Astrocyte (in vitro differentiated cells and primary cell): ENCODE results near the gene HMG20A. TPM values are rescaled to one million over a fixed set of nuclear protein-coding genes. Genes with fewer than 3 reads are reported as not detected.

Experiments
- DNase-seq: peaks from one replicate; pipeline ENCODE4 v3.0.0-alpha.2; 2010; ENCODE audit warnings: low read depth
- FAIRE-seq: peaks from 2 replicates; lab custom pipeline; 2011; peaks lifted over from hg19 to GRCh38; lab: Jason Lieb, UNC
- H2AFZ ChIP-seq: 2 replicates; pipeline ENCODE4 v1.6.0; 2012; ENCODE audit warnings: low read depth, low read length, inconsistent platforms
- H3K27ac ChIP-seq: 2 replicates; pipeline ENCODE4 v1.5.1; 2011; ENCODE audit warnings: low read depth, low read length, inconsistent platforms
- H3K27me3 ChIP-seq: 2 replicates; pipeline ENCODE4 v1.6.0; 2011; ENCODE audit warnings: low read length, inconsistent platforms; ENCODE audit not compliant: insufficient read depth
- H3K36me3 ChIP-seq: 2 replicates; pipeline ENCODE4 v1.5.1; 2011; ENCODE audit warnings: low read length, inconsistent platforms; ENCODE audit not compliant: insufficient read depth
- H3K4me1 ChIP-seq: 2 replicates; pipeline ENCODE4 v1.5.1; 2011; ENCODE audit warnings: low read length, inconsistent platforms; ENCODE audit not compliant: insufficient read depth
- H3K4me2 ChIP-seq: 2 replicates; pipeline ENCODE4 v1.6.0; 2012; ENCODE audit warnings: low read length, inconsistent platforms
- H3K4me3 ChIP-seq: 2 replicates; pipeline ENCODE4 v1.5.1; 2011; ENCODE audit warnings: low read depth, mild to moderate bottlenecking, low read length, inconsistent platforms; ENCODE audit not compliant: insufficient read depth
- H3K79me2 ChIP-seq: 2 replicates; pipeline ENCODE4 v1.6.0; 2012; ENCODE audit warnings: mild to moderate bottlenecking, low read length, inconsistent platforms; ENCODE audit not compliant: insufficient read depth
- H3K9ac ChIP-seq: 2 replicates; pipeline ENCODE4 v1.6.0; 2012; ENCODE audit warnings: mild to moderate bottlenecking, low read length, inconsistent platforms
- H3K9me3 ChIP-seq: 2 replicates; pipeline ENCODE4 v1.5.1; 2012; ENCODE audit warnings: low read depth, mild to moderate bottlenecking, low read length, inconsistent platforms; ENCODE audit not compliant: insufficient read depth
- H4K20me1 ChIP-seq: 2 replicates; pipeline ENCODE4 v1.6.0; 2012; ENCODE audit warnings: low read length, inconsistent platforms; ENCODE audit not compliant: insufficient read depth
- H3K27ac Mint-ChIP-seq: one replicate; pipeline ENCODE4 v1.8.0; 2021; ENCODE audit warnings: mild to moderate bottlenecking, mixed read lengths; ENCODE audit not compliant: unreplicated experiment
- H3K27me3 Mint-ChIP-seq: one replicate; pipeline ENCODE4 v1.8.0; 2021; ENCODE audit warnings: low read depth, mixed read lengths; ENCODE audit not compliant: unreplicated experiment
- H3K36me3 Mint-ChIP-seq: one replicate; pipeline ENCODE4 v1.8.0; 2021; ENCODE audit warnings: low read depth, mixed read lengths; ENCODE audit not compliant: unreplicated experiment
- H3K4me1 Mint-ChIP-seq: one replicate; pipeline ENCODE4 v1.8.0; 2021; ENCODE audit warnings: low read depth, mixed read lengths; ENCODE audit not compliant: unreplicated experiment
- H3K4me3 Mint-ChIP-seq: one replicate; pipeline ENCODE4 v1.8.0; 2021; ENCODE audit warnings: mild to moderate bottlenecking, moderate library complexity, mixed read lengths; ENCODE audit not compliant: unreplicated experiment
- H3K9me3 Mint-ChIP-seq: one replicate; pipeline ENCODE4 v1.8.0; 2021; ENCODE audit warnings: mild to moderate bottlenecking, mixed read lengths; ENCODE audit not compliant: unreplicated experiment
- EZH2 ChIP-seq: IDR thresholded peaks from 2 replicates; pipeline ENCODE4 v1.6.1; 2012; ENCODE audit warnings: mild to moderate bottlenecking, low read length, inconsistent platforms; ENCODE audit not compliant: insufficient read depth
- total RNA-seq: library from RNA; stranded (reverse); gene quantifications from 2 replicates; pipeline ENCODE4 v1.2.1, GENCODE V29; 2021
- TF ChIP-seq, protein P1 (sequence below): IDR thresholded peaks from 2 replicates; pipeline ENCODE4 v1.5.1; 2011; ENCODE audit warnings: low read depth, mild to moderate bottlenecking, inconsistent platforms, low read length, moderate library complexity; ENCODE audit not compliant: insufficient read depth

Gene HMG20A
- total RNA-seq, 1 donor from 2014 or later, result 47.4 TPM

DNA sequence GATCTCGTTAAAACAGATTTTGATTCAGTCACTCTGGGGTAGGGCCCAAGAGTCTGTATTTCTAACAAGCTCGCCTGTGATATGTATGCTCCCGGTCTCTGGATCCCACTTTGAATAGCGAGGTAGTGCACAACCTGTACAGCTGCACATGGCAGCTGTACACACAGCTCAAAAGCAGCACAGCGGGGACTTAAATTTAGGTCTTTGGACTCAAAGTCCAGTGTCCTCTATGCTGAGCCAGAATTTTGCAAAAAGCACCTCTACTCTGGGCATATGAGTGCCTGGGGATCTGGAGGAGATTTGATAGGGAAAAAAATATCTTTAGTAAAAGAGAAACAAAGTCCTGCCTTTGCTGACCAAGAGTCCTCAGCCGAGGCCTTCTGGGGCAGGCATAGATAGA is 83.1 kb downstream of the HMG20A start:
- no peaks in the 10 kb centered on the region for H3K27me3 ChIP-seq
- no peak overlapping the region for H3K4me2 ChIP-seq
- no peak overlapping the region for H3K4me3 ChIP-seq
- Mint-ChIP-seq H3K27ac (no peak overlapping the region), H3K27me3 (peaks cover 4% of the 10 kb centered on the region), H3K4me3 (peak overlapping the region; percentile 21), H3K4me1 (peaks cover 34% of the 10 kb centered on the region), H3K36me3 (peaks cover 4% of the 10 kb centered on the region), H3K9me3 (no peaks in the 10 kb centered on the region)
- H3K27ac ChIP-seq, result no peak overlapping the region
- DNase-seq, result no peak
- no peak overlapping the region for H2AFZ ChIP-seq
- no peaks in the 10 kb centered on the region for H3K36me3 ChIP-seq
- H3K4me1 ChIP-seq, result peaks cover 32% of the 10 kb centered on the region
- no peak for FAIRE-seq
- no peaks in the 10 kb centered on the region for H3K9me3 ChIP-seq
- TF ChIP-seq, protein P1, sequence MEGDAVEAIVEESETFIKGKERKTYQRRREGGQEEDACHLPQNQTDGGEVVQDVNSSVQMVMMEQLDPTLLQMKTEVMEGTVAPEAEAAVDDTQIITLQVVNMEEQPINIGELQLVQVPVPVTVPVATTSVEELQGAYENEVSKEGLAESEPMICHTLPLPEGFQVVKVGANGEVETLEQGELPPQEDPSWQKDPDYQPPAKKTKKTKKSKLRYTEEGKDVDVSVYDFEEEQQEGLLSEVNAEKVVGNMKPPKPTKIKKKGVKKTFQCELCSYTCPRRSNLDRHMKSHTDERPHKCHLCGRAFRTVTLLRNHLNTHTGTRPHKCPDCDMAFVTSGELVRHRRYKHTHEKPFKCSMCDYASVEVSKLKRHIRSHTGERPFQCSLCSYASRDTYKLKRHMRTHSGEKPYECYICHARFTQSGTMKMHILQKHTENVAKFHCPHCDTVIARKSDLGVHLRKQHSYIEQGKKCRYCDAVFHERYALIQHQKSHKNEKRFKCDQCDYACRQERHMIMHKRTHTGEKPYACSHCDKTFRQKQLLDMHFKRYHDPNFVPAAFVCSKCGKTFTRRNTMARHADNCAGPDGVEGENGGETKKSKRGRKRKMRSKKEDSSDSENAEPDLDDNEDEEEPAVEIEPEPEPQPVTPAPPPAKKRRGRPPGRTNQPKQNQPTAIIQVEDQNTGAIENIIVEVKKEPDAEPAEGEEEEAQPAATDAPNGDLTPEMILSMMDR, result no peak
- TF ChIP-seq EZH2, result no peak
- H4K20me1 ChIP-seq, result no peaks in the 10 kb centered on the region
- no peak overlapping the region for H3K9ac ChIP-seq
- H3K79me2 ChIP-seq, result no peaks in the 10 kb centered on the region

DNA sequence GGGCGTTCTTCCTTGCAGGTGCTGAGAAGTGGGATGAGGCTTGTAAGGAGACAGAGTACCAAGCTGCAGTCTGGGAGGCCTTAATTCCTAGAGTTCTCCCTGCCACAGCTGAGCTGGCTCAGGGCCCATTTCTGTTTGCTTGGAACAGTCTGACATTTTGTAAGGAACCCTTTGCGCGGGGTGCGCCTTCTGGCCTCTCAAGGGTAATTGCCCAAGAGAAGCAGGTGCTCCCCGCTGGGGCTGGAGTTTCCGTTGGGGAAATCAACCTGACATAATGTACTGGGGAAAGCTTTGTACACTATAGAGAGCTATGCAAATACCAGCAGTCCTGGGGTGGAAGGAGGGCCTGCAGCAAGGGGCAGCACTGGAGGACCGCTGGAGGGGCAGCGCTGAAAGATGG is 83.6 kb downstream of the HMG20A start:
- Mint-ChIP-seq H3K27me3 (peaks cover 4% of the 10 kb centered on the region), H3K4me3 (no peak overlapping the region), H3K36me3 (peaks cover 4% of the 10 kb centered on the region), H3K9me3 (no peaks in the 10 kb centered on the region), H3K27ac (no peak overlapping the region), H3K4me1 (peaks cover 33% of the 10 kb centered on the region)
- no peak for FAIRE-seq
- no peaks in the 10 kb centered on the region for H4K20me1 ChIP-seq
- H3K4me1 ChIP-seq, result peaks cover 35% of the 10 kb centered on the region
- DNase-seq, result no peak
- H2AFZ ChIP-seq, result no peak overlapping the region
- no peaks in the 10 kb centered on the region for H3K9me3 ChIP-seq
- H3K27me3 ChIP-seq, result no peaks in the 10 kb centered on the region
- no peak overlapping the region for H3K27ac ChIP-seq
- no peaks in the 10 kb centered on the region for H3K36me3 ChIP-seq
- TF ChIP-seq EZH2, result no peak
- TF ChIP-seq, protein P1, result no peak
- no peak overlapping the region for H3K4me3 ChIP-seq
- H3K4me2 ChIP-seq, result no peak overlapping the region
- H3K79me2 ChIP-seq, result no peaks in the 10 kb centered on the region
- H3K9ac ChIP-seq, result no peak overlapping the region

DNA sequence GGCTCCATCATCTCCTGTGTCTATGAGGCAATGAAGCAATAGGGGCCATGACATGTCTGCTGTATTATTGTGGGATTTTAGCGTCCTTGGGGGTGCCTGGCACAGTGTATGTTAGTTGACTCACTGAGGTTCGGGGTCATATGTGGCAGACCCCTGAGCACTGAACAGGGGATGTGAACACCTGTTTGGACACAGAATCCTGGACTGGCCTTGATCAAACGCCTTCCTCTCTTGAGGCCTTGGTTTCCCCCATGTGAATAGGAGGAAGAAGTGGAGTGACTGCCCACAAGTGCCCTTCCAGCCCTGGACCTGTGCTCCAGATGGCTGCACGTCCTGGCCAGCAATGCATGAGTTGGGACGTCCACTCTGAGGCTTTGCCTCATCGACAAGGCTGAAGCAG is 84.2 kb downstream of the HMG20A start:
- H3K4me3 ChIP-seq, result no peak overlapping the region
- H2AFZ ChIP-seq, result no peak overlapping the region
- no peak overlapping the region for H3K27ac ChIP-seq
- no peak overlapping the region for H3K4me2 ChIP-seq
- no peak for FAIRE-seq
- Mint-ChIP-seq H3K4me1 (peaks cover 30% of the 10 kb centered on the region), H3K9me3 (no peaks in the 10 kb centered on the region), H3K4me3 (no peak overlapping the region), H3K27me3 (peaks cover 4% of the 10 kb centered on the region), H3K27ac (no peak overlapping the region), H3K36me3 (peaks cover 4% of the 10 kb centered on the region)
- no peaks in the 10 kb centered on the region for H3K79me2 ChIP-seq
- TF ChIP-seq EZH2, result no peak
- TF ChIP-seq, protein P1, result no peak
- no peaks in the 10 kb centered on the region for H3K9me3 ChIP-seq
- peaks cover 35% of the 10 kb centered on the region for H3K4me1 ChIP-seq
- no peak for DNase-seq
- no peak overlapping the region for H3K9ac ChIP-seq
- H3K36me3 ChIP-seq, result no peaks in the 10 kb centered on the region
- no peaks in the 10 kb centered on the region for H3K27me3 ChIP-seq
- H4K20me1 ChIP-seq, result no peaks in the 10 kb centered on the region
